Calu3 (cell line): ENCODE results near the gene AMN. TPM values are rescaled to one million over a fixed set of nuclear protein-coding genes. Genes with fewer than 3 reads are reported as not detected.

Source experiments
- BruUV-seq: library from RNA; stranded (reverse); fragments of 400-500 nt; replicated peaks from 2 replicates; lab custom pipeline; 2021; lab: Mats Ljungman, UMichigan
- CTCF ChIA-PET: fragments of 300-600 bp; sonication (Branson Sonifier 250); formaldehyde crosslinking; loops from one replicate; lab custom pipeline; 2022; ENCODE audit warnings: antibody characterized with exemption; lab: Charles Lee
- DNase-seq: peaks from one replicate; pipeline ENCODE4 v3.0.0; 2022
- H3K27ac Mint-ChIP-seq: one replicate; pipeline ENCODE4 v1.8.0; 2022; ENCODE audit warnings: mixed read lengths; ENCODE audit not compliant: unreplicated experiment
- H3K27me3 Mint-ChIP-seq: one replicate; pipeline ENCODE4 v1.8.0; 2022; ENCODE audit warnings: mixed read lengths; ENCODE audit not compliant: unreplicated experiment
- H3K36me3 Mint-ChIP-seq: one replicate; pipeline ENCODE4 v1.8.0; 2022; ENCODE audit warnings: mild to moderate bottlenecking, moderate library complexity, mixed read lengths; ENCODE audit not compliant: insufficient read depth, unreplicated experiment
- H3K4me1 Mint-ChIP-seq: one replicate; pipeline ENCODE4 v1.8.0; 2022; ENCODE audit warnings: mild to moderate bottlenecking, low read depth, mixed read lengths; ENCODE audit not compliant: unreplicated experiment
- H3K4me3 Mint-ChIP-seq: one replicate; pipeline ENCODE4 v1.8.0; 2022; ENCODE audit warnings: mild to moderate bottlenecking, low read depth, moderate library complexity, mixed read lengths; ENCODE audit not compliant: unreplicated experiment
- H3K9me3 Mint-ChIP-seq: one replicate; pipeline ENCODE4 v1.8.0; 2022; ENCODE audit warnings: low read depth, mixed read lengths; ENCODE audit not compliant: unreplicated experiment
- intact Hi-C: fragments of 100-400 bp; cut with micrococcal nuclease; formaldehyde crosslinking; loops from one replicate; pipeline ENCODE4 v1.10.0; 2022; ENCODE audit not compliant: unreplicated experiment
- total RNA-seq: library from RNA; stranded (reverse); gene quantifications from 2 replicates; pipeline ENCODE4 v1.2.3, GENCODE V29; 2022
- TF ChIP-seq, protein P1 (sequence below): fragments of 200-600 bp; IDR thresholded peaks from one replicate; pipeline ENCODE4 v1.8.0; 2022; ENCODE audit warnings: antibody characterized with exemption; ENCODE audit not compliant: unreplicated experiment

AMN gene
- total RNA-seq, 1 experiment from 2014 or later = 13.7 TPM

DNA sequence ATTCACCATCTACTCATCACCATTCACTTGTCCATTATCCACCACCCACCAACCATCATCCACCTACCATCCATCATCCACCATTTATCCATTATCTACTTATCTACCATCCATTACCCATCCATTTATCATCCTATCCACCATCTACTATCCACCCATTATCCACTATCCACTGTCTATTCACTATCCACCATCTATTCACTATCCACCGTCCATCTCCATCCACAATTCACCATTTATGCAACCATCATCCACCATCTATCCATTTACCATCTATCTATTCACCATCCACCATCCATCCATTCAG, 1.5 kb upstream of the AMN start:
- H3K27ac Mint-ChIP-seq = no peak overlapping the region
- H3K27me3 Mint-ChIP-seq = no peaks in the 10 kb centered on the region
- TF ChIP-seq, protein P1, sequence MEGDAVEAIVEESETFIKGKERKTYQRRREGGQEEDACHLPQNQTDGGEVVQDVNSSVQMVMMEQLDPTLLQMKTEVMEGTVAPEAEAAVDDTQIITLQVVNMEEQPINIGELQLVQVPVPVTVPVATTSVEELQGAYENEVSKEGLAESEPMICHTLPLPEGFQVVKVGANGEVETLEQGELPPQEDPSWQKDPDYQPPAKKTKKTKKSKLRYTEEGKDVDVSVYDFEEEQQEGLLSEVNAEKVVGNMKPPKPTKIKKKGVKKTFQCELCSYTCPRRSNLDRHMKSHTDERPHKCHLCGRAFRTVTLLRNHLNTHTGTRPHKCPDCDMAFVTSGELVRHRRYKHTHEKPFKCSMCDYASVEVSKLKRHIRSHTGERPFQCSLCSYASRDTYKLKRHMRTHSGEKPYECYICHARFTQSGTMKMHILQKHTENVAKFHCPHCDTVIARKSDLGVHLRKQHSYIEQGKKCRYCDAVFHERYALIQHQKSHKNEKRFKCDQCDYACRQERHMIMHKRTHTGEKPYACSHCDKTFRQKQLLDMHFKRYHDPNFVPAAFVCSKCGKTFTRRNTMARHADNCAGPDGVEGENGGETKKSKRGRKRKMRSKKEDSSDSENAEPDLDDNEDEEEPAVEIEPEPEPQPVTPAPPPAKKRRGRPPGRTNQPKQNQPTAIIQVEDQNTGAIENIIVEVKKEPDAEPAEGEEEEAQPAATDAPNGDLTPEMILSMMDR = no peak
- BruUV-seq = no TSS peak
- no peak overlapping the region for H3K4me3 Mint-ChIP-seq
- DNase-seq = no peak
- H3K36me3 Mint-ChIP-seq = peaks cover 5% of the 10 kb centered on the region
- CTCF ChIA-PET = no interaction called here
- intact Hi-C loops = loop anchor here (10.0 kb wide), 2 partner anchors 146 to 226 kb away; partner anchors contain the start of gene TRAF3
- H3K9me3 Mint-ChIP-seq = no peaks in the 10 kb centered on the region
- no peaks in the 10 kb centered on the region for H3K4me1 Mint-ChIP-seq

DNA sequence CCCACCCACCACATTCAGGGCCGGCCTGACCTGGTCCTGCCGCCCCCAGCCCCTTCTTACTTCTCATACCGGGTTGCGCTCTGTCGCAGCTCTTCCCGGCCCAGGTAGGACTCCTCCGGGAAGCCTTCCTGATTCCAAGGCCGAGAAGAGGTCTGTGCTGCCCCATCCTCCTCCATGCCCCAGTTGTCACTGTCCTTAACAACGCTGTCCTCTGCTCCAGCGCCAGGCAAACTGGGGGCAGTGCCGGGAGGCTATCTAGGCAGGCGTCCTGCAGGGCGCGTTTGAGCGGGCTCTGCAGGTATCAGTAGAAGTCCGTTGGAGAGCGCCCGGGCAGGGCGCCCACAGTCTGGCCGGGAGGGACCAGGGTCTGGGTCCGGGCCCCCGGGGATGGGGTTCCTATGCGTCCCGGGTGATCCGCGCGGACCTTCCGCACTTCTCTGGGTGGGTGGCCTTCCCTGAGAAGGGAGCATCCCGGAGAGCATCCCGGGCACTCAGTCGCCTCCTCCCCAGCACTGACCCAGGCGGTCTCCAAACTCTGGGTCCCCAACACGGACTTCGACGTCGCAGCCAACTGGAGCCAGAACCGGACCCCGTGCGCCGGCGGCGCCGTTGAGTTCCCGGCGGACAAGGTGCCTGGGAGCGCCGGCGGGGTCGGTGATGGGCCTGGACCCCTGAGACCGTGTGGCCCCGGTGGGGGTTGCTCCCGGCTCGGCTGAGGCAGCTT, 900 bp downstream of the AMN start:
- H3K27ac Mint-ChIP-seq = no peak overlapping the region
- no peak overlapping the region for H3K4me3 Mint-ChIP-seq
- CTCF ChIA-PET = no interaction called here
- H3K36me3 Mint-ChIP-seq = peaks cover 18% of the 10 kb centered on the region
- peaks cover 9% of the 10 kb centered on the region for H3K4me1 Mint-ChIP-seq
- TF ChIP-seq, protein P1 = no peak
- no peak for DNase-seq
- intact Hi-C loops = loop anchor here (10.0 kb wide), 2 partner anchors 149 to 229 kb away; partner anchors contain the start of gene TRAF3
- no peaks in the 10 kb centered on the region for H3K9me3 Mint-ChIP-seq
- H3K27me3 Mint-ChIP-seq = no peaks in the 10 kb centered on the region
- no TSS peak for BruUV-seq

DNA sequence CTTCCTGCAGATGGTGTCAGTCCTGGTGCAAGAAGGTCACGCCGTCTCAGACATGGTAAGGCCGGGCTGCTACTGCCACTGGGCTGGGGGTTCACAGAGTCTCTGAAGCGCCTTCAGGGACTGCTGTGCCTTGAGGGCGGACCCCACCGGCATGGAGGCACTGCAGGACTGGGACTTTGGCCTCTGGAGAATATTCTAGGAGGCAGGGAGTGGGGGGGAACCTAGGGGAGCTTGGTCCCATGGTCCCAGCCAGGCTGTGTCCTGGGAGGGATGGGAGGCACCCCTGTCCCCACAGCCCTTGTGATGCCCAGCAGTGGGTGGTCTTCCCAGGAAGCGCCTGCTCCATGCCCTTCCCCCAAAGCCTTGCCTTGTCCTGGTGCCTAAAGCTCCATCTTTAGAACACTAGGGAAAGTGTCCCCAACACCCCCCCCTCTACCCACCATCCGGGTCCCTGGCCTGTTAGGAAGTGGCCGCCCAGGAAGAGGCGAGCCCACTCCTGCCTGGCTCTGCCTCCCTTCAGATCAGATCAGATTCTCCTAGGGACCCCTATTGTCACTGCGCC, 1.5 kb downstream of the AMN start:
- TF ChIP-seq, protein P1 = no peak
- CTCF ChIA-PET = no interaction called here
- no peak overlapping the region for H3K4me3 Mint-ChIP-seq
- no peaks in the 10 kb centered on the region for H3K27me3 Mint-ChIP-seq
- H3K27ac Mint-ChIP-seq = no peak overlapping the region
- no peak for DNase-seq
- H3K4me1 Mint-ChIP-seq = peaks cover 9% of the 10 kb centered on the region
- no TSS peak for BruUV-seq
- no peaks in the 10 kb centered on the region for H3K9me3 Mint-ChIP-seq
- intact Hi-C loops = loop anchor here (10.0 kb wide), 2 partner anchors 149 to 229 kb away; partner anchors contain the start of gene TRAF3
- H3K36me3 Mint-ChIP-seq = peaks cover 25% of the 10 kb centered on the region

DNA sequence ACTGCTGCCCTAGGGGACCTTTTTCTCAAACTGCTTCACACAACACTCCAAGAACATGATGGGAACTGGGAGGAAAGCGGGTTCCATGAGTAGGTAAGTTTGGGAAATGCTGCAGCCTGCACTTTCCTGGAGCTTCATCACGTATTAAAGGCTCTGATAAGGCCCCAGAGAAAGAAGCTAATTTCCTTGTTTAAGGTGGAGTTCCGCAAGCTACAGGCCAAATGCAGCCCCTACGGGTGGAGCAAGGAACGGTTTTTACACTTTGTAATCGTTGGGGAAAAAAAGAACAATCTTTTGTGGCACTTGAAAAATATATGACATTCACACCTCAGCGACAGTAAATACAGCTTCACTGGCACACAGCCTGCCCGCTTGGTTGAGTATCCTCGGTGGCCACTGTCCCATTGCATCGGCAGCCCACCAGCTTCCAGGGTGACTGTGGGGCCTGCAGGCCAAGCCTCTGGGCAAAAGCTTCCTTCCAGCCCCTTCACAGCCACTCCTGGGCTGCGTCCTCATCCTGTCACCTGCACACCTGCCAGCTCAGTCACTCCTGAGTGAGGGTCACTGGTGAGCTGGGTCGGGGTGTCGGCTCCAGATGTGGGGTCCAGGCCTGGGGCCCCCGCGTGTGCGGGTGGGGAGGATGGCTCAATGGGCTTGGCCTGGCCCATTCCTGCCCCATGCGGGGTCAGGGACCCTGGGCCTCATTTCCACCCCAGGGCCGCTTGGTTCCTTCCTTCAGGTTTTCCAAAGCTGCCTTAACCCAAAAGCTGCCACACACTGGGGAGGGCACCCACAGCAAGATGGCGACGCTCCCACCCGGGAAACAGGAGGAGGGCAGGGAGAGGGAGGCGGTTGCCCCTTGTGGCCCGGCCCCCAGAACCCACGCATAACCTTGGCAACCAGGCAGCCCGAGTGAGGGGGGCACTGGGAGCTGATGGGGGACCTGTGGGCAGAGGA, 2.4 kb downstream of the AMN start:
- CTCF ChIA-PET = no interaction called here
- no peak overlapping the region for H3K4me3 Mint-ChIP-seq
- intact Hi-C loops = loop anchor here (10.0 kb wide), 2 partner anchors 150 to 230 kb away; partner anchors contain the start of gene TRAF3
- H3K4me1 Mint-ChIP-seq = peaks cover 9% of the 10 kb centered on the region
- H3K27me3 Mint-ChIP-seq = no peaks in the 10 kb centered on the region
- no peak for DNase-seq
- peaks cover 31% of the 10 kb centered on the region for H3K36me3 Mint-ChIP-seq
- H3K9me3 Mint-ChIP-seq = no peaks in the 10 kb centered on the region
- TF ChIP-seq, protein P1 = no peak
- no peak overlapping the region for H3K27ac Mint-ChIP-seq
- BruUV-seq = no TSS peak
